NCI-H2227 treated with DMSO at 0.1 percent for 48 hours (cell line): ENCODE measurements around the gene TBC1D16.

Experiments
- DNase-seq: peaks from one replicate; lab custom pipeline; 2025; lab: John Stamatoyannopoulos, UW

TBC1D16 gene

DNA sequence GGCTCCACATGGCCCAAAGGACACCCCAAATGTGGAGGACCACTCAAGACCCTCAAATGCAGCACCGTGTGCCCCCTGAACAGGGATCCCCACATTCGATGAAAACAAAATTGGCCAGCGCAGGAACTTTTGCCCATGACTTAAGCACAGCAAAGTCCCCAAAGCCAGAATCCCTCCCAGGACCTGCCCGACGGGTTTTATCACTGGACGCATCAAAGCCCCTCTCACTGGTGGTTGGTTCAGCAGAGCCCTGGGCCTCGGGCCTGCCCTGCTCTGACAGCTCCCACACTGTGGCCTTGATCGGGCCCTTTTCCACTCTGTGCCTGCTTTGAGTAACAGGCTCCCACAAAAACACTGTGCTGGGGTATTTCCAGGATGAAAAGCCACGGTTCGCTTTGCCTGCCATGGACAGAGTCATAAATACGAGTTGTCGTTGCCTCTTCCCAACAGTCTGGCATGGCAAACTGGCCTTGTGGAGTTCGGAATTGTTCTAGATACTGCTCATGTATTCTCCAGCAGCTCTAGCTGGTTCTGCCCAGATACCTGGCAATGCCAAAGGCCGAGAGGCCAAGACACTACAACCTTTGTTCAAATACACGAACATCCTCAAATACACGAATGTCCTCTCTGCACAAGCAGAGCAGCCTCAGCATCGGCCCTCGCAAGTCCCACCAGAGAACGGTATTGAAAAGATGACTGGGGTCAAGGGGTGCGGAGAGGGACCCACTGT is 46.4 kb downstream of the TBC1D16 start:
- DNase-seq = no peak

- DNase-seq = no peak
Measured at GRCh38 chr17:79988185-79988971, 47.3 kb downstream of the TBC1D16 start.

DNA sequence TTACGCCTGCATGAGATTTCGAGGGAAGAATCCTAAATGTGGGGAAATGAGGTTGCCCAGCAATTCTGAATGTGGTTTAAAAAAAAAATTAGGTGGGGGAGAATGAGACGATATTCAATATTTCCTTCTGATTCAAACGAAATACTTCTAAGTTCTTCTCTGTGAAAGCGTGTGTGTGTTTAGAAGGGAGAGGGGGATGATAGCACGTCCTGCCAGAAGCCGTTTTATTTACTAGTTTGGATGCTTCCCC is 47.8 kb downstream of the TBC1D16 start:
- no peak for DNase-seq

DNA sequence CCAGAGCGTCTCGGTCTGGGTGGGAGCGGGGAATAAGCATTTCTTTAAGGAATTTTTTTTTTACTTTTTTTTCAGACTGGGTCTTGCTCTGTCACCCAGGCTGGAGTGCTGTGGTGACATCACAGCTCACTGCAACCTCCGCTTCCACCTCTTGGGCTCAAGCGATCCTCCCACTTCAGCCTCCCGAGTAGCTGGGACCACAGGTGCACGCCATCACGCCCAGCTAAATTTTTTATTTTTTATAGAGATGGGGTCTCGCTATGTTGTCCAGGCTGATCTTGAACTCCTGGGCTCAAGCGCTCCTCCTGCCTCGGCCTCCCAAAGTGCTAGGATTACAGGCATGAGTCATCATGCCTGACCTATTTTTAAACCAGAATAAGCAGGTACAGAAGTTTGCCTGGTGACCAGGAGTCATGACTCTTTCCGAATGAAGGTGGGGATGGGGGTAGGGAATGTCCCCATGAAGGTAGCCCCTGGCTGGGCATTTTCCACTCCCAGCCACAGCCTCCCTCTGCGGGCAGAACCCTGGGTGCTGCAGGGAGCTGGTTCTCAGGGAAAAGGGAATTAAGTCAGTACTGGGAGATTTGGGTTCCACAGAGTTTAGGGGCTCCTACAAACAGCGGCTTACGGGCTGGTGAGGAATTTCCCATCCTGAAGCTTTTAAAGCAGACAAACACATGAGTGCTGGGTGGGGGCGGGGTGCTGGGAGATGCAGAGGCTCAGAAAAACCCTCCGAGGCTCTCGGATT is 48.3 kb downstream of the TBC1D16 start:
- no peak for DNase-seq

GRCh38 chr17:79986411-79987186 is 49.1 kb downstream of the TBC1D16 start:
- DNase-seq = no peak

- no peak for DNase-seq
Measured at GRCh38 chr17:79985943-79986391, 49.7 kb downstream of the TBC1D16 start.

DNA sequence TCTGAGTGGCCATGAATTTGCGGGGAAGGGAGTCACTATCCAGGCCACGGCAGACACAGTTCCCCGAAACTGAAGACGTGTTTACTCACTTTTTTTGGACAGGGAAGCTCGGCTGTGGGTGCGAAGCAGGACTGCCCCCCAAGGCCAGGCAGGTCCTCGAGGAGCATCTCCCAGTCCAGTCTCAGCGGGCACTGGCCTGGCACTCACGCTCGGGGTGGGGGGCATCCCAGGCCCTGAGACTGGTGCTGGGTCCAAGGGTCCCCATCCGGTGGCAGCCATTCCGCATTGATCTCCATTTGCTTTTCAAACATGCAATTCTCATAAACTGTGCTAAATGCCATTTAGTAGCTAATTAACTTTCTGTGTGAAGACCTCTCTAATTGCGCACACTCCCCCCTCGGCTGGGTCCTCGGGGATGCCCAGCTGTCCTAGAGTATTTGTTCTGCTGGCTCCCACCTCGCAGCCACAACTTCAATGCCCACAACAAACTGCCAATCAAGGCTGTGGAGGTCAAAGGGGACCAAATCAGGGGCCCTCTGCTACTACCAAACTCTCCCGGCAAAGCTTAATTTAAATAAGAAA is 50.2 kb downstream of the TBC1D16 start:
- no peak for DNase-seq

GRCh38 chr17:79984877-79985276 is 50.8 kb downstream of the TBC1D16 start:
- DNase-seq = no peak

DNA sequence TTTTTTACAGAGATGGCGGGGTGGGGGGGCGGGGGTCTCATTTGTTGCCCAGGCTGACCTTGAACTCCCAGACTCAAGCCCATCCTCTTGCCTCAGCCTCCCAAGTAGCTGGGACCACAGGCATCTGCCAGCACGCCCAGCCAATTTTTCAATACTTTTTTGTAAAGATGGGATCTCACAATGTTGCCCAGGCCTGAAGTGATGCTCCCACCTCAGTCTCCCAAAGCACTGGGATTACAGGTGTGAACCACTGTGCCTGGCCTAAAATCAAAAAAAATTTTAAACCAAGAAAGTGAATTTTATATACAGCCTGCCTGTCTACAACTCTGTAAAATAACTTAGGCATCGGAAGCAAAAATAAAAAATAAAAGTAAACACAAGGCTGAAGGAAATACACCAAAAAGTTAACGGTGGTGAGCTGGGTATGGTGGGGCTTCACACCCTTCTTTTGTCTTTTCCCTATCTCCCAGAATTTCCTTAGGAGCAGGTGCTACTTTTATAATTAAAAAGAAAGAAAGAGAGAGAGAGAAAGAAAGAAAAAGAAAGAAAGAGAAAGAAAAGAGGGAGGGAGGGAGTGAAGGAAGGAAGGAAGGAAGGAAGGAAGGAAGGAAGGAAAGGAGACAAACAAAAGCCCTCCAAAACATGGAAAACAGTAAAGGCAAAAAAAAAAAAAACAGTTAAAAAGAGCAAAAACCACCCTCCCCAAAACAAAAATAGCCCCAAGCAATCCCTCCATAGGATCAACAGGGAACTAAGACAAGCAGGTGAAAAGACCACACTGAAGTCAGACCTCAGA is 51.4 kb downstream of the TBC1D16 start:
- DNase-seq = no peak

- no peak for DNase-seq
Measured at GRCh38 chr17:79983456-79983855, 52.2 kb downstream of the TBC1D16 start.

DNA sequence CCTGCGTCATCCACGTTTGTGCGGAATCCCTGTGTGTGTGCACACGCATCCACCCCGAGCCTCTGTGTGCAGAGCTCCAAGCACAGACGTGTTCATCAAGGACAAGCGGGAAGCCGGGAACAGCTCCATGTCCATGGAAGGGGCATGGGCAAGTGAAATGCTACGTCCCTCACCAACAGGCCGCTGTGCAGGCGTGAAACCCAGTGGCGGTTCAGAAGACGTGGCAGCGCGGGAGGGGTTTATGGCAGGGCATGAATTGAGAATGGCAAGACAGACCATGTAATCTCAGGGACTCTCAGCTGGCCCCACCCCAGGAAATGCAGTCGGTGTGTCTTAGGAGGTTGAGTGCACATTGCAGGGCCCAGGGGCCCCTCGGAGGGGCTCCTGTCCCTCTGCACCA is 52.7 kb downstream of the TBC1D16 start:
- no peak for DNase-seq

- DNase-seq = no peak
Measured at GRCh38 chr17:79981661-79982101, 54.0 kb downstream of the TBC1D16 start.

- DNase-seq = no peak
Measured at GRCh38 chr17:79981090-79981489, 54.6 kb downstream of the TBC1D16 start.

DNA sequence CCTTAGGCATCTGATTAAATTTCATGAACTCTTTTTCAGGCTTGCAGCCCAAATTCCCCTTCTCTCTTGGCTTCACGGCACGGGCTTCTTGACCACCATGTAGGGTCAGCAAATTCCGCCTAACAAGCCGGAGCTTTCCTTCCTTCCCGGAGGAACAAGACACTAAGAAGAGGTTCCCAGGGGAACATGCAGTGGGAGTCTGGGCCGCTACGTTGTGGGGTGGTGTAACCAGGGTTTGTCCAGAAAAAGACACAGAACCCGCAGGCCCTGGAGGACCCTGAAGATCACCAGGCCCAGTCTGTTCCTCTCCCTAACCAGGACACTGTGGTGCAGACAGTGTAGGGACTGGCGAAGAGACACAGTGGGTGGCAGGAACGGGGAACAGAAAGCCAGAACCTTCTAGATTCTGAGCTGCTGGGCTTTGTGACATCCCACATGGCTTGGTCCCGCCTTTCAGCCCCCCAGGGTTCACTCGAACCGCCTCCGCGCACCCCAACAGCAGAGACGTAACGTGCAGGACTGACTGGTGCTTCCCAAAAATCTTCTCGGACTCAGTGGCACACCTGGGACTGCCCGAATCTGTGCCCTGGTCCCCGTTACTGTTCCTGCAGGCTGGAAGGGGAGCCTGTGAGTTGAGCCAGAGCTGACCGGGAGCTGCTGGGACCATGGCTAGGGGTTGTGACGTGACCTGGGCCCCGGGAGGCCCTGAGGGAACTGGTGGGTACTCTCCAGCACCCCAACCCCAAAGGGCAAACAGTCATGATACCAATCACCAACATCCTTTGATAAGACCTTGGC is 55.2 kb downstream of the TBC1D16 start:
- no peak for DNase-seq

- no peak for DNase-seq
Measured at GRCh38 chr17:79979816-79980215, 55.9 kb downstream of the TBC1D16 start.

DNA sequence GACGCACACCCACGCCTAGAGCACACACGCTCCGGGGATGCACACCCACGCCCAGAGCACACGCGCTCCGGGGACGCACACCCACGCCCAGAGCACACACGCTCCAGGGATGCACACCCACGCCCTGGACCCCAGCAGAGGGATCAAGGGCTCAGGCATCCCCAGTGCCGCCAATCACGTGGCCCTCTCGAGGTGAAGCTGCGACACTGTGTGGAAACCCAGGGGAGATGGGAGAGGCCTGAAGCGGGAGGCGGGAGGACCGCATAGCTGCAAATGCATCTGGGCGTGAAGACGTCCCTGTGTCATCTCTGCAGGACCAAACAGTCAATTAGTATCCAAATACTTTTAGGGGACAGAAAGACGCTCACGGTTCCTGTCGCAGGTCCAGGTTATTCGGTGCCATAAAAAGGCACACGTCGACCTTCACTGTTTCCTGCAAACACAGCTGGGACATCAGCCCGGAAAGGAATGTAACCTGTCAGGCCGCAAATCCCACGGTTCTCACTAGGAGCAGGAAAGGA is 56.4 kb downstream of the TBC1D16 start:
- DNase-seq = no peak

- DNase-seq = no peak
Measured at GRCh38 chr17:79978548-79978855, 57.2 kb downstream of the TBC1D16 start.

DNA sequence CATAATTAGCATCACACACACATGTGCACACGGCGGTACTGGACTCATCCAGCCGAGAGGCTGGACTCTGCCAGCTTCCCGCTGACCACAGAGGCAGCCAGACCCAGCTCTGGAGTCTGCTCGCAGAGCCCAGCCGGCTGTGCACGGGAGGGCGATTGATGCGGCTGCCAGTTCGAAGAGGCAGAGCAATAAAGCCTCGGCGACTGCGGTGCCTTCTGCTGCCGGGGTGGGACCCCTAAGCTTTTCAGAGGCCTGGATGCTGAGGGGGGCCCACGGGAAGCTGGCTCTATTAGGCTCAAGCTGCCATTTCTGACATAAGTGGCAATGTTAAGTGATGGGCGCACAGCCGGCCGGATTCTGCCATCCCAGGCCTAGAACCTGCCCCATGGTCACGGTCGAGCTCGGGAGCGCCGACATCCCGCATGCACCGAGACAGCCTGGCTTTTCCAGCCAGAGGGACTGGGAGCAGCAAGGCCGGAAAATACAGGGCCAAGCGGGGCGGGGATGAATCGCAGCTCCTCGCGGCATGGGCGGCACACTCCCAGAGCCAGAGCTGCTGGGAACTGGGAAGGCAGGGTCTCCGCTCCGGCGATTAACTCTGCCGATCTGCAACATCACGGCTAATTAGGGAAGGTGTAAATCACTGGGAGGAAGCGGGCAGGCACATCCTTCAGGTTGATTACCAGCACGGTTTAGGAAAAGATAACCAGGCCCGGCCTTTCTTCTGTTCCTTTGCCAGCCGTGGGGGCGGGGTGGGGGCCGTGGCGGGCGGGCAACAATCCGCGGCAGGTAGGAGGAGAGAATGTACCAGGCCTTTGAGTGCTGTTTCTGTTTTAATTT is 57.7 kb downstream of the TBC1D16 start:
- no peak for DNase-seq

DNA sequence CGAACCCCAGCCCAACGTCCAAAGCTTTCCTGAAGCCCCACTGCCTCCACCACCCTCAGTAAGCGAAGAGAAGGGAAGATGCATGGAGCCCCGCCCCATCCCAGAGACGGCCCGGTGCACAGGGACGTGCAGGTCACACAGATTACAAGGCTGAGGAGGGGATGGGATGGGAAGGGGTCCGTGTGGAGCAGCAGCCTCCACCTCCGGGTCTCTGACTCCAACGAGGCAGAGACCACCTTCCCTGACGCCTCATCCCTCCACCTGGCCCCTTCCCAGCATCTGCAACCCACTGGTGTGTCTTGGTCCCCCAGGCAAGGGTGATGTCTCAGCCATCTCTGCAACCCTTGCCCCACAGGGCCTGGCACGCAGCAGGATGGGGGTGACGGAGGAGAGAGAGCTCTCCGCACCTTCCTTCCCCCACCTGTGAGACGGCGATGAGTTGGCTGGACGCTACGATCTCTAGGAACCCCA is 58.5 kb downstream of the TBC1D16 start:
- no peak for DNase-seq
